HEK293 (cell line): Measurements from ENCODE around the gene CDSN.

Experiments used
- BCL11A ChIP-seq: fragments of 450-650 bp; formaldehyde crosslinking; IDR thresholded peaks from 2 replicates; pipeline ENCODE4 v1.5.1; 2016; ENCODE audit warnings: low read depth, missing biosample characterization, missing genetic modification characterization
- BCL11B ChIP-seq: fragments of 450-650 bp; formaldehyde crosslinking; IDR thresholded peaks from 2 replicates; pipeline ENCODE4 v1.5.1; 2016; ENCODE audit warnings: low read depth, missing biosample characterization, missing genetic modification characterization
- INSM2 ChIP-seq: fragments of 450-650 bp; formaldehyde crosslinking; IDR thresholded peaks from 2 replicates; pipeline ENCODE4 v1.5.1; 2016; ENCODE audit warnings: missing biosample characterization, missing genetic modification characterization
- PRDM4 ChIP-seq: fragments of 450-650 bp; formaldehyde crosslinking; IDR thresholded peaks from 2 replicates; pipeline ENCODE4 v1.5.1; 2017; ENCODE audit warnings: missing biosample characterization, missing genetic modification characterization
- SCRT2 ChIP-seq: fragments of 450-650 bp; formaldehyde crosslinking; IDR thresholded peaks from 2 replicates; pipeline ENCODE4 v1.5.1; 2016; ENCODE audit warnings: missing biosample characterization, missing genetic modification characterization
- TCF7L2 ChIP-seq: IDR thresholded peaks from 2 replicates; pipeline ENCODE4 v1.6.1; 2011; ENCODE audit warnings: low read depth, mild to moderate bottlenecking, inconsistent platforms, low read length, moderate library complexity, borderline replicate concordance
- ZBTB17 ChIP-seq: fragments of 450-650 bp; formaldehyde crosslinking; IDR thresholded peaks from 2 replicates; pipeline ENCODE4 v1.5.1; 2016; ENCODE audit warnings: missing biosample characterization, missing genetic modification characterization
- ZBTB6 ChIP-seq: fragments of 450-650 bp; formaldehyde crosslinking; IDR thresholded peaks from 2 replicates; pipeline ENCODE4 v1.5.1; 2017; ENCODE audit warnings: missing biosample characterization, missing genetic modification characterization
- ZFP3 ChIP-seq: fragments of 450-650 bp; formaldehyde crosslinking; IDR thresholded peaks from 2 replicates; pipeline ENCODE4 v1.5.1; 2016; ENCODE audit warnings: low read depth, missing biosample characterization, missing genetic modification characterization
- ZNF148 ChIP-seq: fragments of 450-650 bp; formaldehyde crosslinking; IDR thresholded peaks from 2 replicates; pipeline ENCODE4 v1.5.0; 2017; ENCODE audit warnings: missing biosample characterization, missing genetic modification characterization, borderline replicate concordance
- ZNF221 ChIP-seq: fragments of 450-650 bp; formaldehyde crosslinking; IDR thresholded peaks from 2 replicates; pipeline ENCODE4 v1.5.1; 2017; ENCODE audit warnings: missing biosample characterization, missing genetic modification characterization, borderline replicate concordance
- ZNF23 ChIP-seq: fragments of 450-650 bp; formaldehyde crosslinking; IDR thresholded peaks from 2 replicates; pipeline ENCODE4 v1.5.1; 2016; ENCODE audit warnings: missing biosample characterization, missing genetic modification characterization, borderline replicate concordance
- ZNF239 ChIP-seq: fragments of 450-650 bp; formaldehyde crosslinking; IDR thresholded peaks from 2 replicates; pipeline ENCODE4 v1.5.1; 2016; ENCODE audit warnings: missing biosample characterization, missing genetic modification characterization
- ZNF266 ChIP-seq: fragments of 450-650 bp; formaldehyde crosslinking; IDR thresholded peaks from 2 replicates; pipeline ENCODE4 v1.5.1; 2016; ENCODE audit warnings: missing biosample characterization, missing genetic modification characterization, low read depth
- ZNF335 ChIP-seq: fragments of 450-650 bp; formaldehyde crosslinking; conservative IDR thresholded peaks from 2 replicates; pipeline ENCODE4 v1.5.1; 2016; ENCODE audit warnings: missing biosample characterization, missing genetic modification characterization
- ZNF423 ChIP-seq: fragments of 450-650 bp; formaldehyde crosslinking; IDR thresholded peaks from 2 replicates; pipeline ENCODE4 v1.5.1; 2016; ENCODE audit warnings: missing biosample characterization, missing genetic modification characterization
- ZNF501 ChIP-seq: fragments of 450-650 bp; formaldehyde crosslinking; IDR thresholded peaks from 2 replicates; pipeline ENCODE4 v1.5.1; 2016; ENCODE audit warnings: missing biosample characterization, missing genetic modification characterization
- ZNF580 ChIP-seq: fragments of 450-650 bp; formaldehyde crosslinking; IDR thresholded peaks from 2 replicates; pipeline ENCODE4 v1.5.1; 2016; ENCODE audit warnings: missing biosample characterization, missing genetic modification characterization
- ZNF658 ChIP-seq: fragments of 450-650 bp; formaldehyde crosslinking; IDR thresholded peaks from 2 replicates; pipeline ENCODE4; 2016; ENCODE audit warnings: missing biosample characterization, missing genetic modification characterization
- ZNF677 ChIP-seq: fragments of 450-650 bp; IDR thresholded peaks from 2 replicates; pipeline ENCODE4 v1.5.0; 2018; ENCODE audit warnings: missing biosample characterization, mild to moderate bottlenecking, missing genetic modification characterization, moderate library complexity
- ZNF704 ChIP-seq: fragments of 450-650 bp; formaldehyde crosslinking; IDR thresholded peaks from 2 replicates; pipeline ENCODE4 v1.5.1; 2016; ENCODE audit warnings: missing biosample characterization, missing genetic modification characterization
- ZNF837 ChIP-seq: fragments of 450-650 bp; formaldehyde crosslinking; IDR thresholded peaks from 2 replicates; pipeline ENCODE4 v1.5.1; 2016; ENCODE audit warnings: missing biosample characterization, missing genetic modification characterization
- TF ChIP-seq, protein P1 (sequence below): fragments of 450-650 bp; formaldehyde crosslinking; IDR thresholded peaks from 2 replicates; pipeline ENCODE4 v1.5.1; 2016; ENCODE audit warnings: missing biosample characterization, missing genetic modification characterization, low read depth
- TF ChIP-seq, protein P2 (sequence below): sonication (generic); formaldehyde crosslinking; IDR thresholded peaks from 2 replicates; pipeline ENCODE4 v1.8.1; 2022; ENCODE audit warnings: mild to moderate bottlenecking, moderate library complexity, missing genetic modification reagents
- TF ChIP-seq, protein P3 (sequence below): fragments of 450-650 bp; IDR thresholded peaks from 2 replicates; pipeline ENCODE4 v1.5.1; 2018; ENCODE audit warnings: missing biosample characterization, mild to moderate bottlenecking, missing genetic modification characterization

CDSN gene

GRCh38 chr6:31079656-31080261, 40.5 kb downstream of the CDSN start (continued):
- no peak for TF ChIP-seq ZBTB6 (tag by site-specific recombination)
- peak; percentile 54; the same call in 1 of the 2 replicates for TF ChIP-seq SCRT2
- TF ChIP-seq ZNF266 (tag by site-specific recombination), result no peak
- no peak for TF ChIP-seq ZNF704 (tag by site-specific recombination)
- TF ChIP-seq ZNF221 (tag by site-specific recombination), result no peak
- TF ChIP-seq ZNF580 (tag by site-specific recombination), result no peak
- TF ChIP-seq ZNF23 (tag by site-specific recombination), result no peak
- TF ChIP-seq INSM2 (tag by site-specific recombination), result no peak
- TF ChIP-seq ZNF837 (tag by site-specific recombination), result no peak
- TF ChIP-seq ZNF239 (tag by site-specific recombination), result no peak
- no peak for TF ChIP-seq ZNF658 (tag by site-specific recombination)
- TF ChIP-seq ZNF423, result no peak
- TF ChIP-seq, protein P1, sequence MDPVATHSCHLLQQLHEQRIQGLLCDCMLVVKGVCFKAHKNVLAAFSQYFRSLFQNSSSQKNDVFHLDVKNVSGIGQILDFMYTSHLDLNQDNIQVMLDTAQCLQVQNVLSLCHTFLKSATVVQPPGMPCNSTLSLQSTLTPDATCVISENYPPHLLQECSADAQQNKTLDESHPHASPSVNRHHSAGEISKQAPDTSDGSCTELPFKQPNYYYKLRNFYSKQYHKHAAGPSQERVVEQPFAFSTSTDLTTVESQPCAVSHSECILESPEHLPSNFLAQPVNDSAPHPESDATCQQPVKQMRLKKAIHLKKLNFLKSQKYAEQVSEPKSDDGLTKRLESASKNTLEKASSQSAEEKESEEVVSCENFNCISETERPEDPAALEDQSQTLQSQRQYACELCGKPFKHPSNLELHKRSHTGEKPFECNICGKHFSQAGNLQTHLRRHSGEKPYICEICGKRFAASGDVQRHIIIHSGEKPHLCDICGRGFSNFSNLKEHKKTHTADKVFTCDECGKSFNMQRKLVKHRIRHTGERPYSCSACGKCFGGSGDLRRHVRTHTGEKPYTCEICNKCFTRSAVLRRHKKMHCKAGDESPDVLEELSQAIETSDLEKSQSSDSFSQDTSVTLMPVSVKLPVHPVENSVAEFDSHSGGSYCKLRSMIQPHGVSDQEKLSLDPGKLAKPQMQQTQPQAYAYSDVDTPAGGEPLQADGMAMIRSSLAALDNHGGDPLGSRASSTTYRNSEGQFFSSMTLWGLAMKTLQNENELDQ, result no peak
- TF ChIP-seq BCL11B (tag by site-specific recombination), result no peak
- TF ChIP-seq, protein P2, sequence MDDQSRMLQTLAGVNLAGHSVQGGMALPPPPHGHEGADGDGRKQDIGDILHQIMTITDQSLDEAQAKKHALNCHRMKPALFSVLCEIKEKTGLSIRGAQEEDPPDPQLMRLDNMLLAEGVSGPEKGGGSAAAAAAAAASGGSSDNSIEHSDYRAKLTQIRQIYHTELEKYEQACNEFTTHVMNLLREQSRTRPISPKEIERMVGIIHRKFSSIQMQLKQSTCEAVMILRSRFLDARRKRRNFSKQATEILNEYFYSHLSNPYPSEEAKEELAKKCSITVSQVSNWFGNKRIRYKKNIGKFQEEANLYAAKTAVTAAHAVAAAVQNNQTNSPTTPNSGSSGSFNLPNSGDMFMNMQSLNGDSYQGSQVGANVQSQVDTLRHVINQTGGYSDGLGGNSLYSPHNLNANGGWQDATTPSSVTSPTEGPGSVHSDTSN (CRISPR knock-in tag), result no peak
- no peak for TF ChIP-seq ZNF501 (tag by site-specific recombination)
- TF ChIP-seq, protein P3, sequence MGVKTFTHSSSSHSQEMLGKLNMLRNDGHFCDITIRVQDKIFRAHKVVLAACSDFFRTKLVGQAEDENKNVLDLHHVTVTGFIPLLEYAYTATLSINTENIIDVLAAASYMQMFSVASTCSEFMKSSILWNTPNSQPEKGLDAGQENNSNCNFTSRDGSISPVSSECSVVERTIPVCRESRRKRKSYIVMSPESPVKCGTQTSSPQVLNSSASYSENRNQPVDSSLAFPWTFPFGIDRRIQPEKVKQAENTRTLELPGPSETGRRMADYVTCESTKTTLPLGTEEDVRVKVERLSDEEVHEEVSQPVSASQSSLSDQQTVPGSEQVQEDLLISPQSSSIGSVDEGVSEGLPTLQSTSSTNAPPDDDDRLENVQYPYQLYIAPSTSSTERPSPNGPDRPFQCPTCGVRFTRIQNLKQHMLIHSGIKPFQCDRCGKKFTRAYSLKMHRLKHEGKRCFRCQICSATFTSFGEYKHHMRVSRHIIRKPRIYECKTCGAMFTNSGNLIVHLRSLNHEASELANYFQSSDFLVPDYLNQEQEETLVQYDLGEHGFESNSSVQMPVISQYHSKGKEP (tag by site-specific recombination), result no peak
- no peak for TF ChIP-seq TCF7L2
- no peak for TF ChIP-seq PRDM4 (tag by site-specific recombination)
- TF ChIP-seq ZBTB17, result peak; percentile 65
- no peak for TF ChIP-seq ZFP3 (tag by site-specific recombination)
- TF ChIP-seq ZNF677 (tag by site-specific recombination), result no peak
- TF ChIP-seq BCL11A (tag by site-specific recombination), result no peak
- peak; percentile 64 for TF ChIP-seq ZNF335 (tag by site-specific recombination)
- no peak for TF ChIP-seq ZNF148 (tag by site-specific recombination)
